OCI-LY1 (cell line): ENCODE data around the gene HDAC7.

ENCODE experiments used
- H2AFZ ChIP-seq: fragments of 200-600 bp; sonication (generic), shearing (Covaris generic); 2 replicates; pipeline ENCODE4 v1.6.0; 2014; ENCODE audit warnings: antibody characterized with exemption, mild to moderate bottlenecking, low read length
- H3F3A ChIP-seq: fragments of 200-600 bp; sonication (generic), shearing (Covaris generic); 2 replicates; pipeline ENCODE4 v1.6.0; 2014; ENCODE audit warnings: mild to moderate bottlenecking, antibody characterized with exemption, low read length, moderate library complexity; ENCODE audit not compliant: insufficient read depth
- H3K27ac ChIP-seq: fragments of 200-600 bp; sonication (generic); 2 replicates; pipeline ENCODE4 v1.5.1; 2014; ENCODE audit warnings: low read length, mixed run types, mild to moderate bottlenecking, low read depth; ENCODE audit not compliant: poor library complexity, severe bottlenecking
- H3K27me3 ChIP-seq: fragments of 200-600 bp; sonication (generic); 2 replicates; pipeline ENCODE4 v1.6.0; 2014; ENCODE audit warnings: antibody characterized with exemption, mild to moderate bottlenecking, low read length, moderate library complexity; ENCODE audit not compliant: insufficient read depth
- H3K36me3 ChIP-seq: fragments of 200-600 bp; sonication (generic); 2 replicates; pipeline ENCODE4 v1.6.1; 2014; ENCODE audit warnings: mild to moderate bottlenecking, antibody characterized with exemption, low read length, moderate library complexity, mixed read lengths; ENCODE audit not compliant: insufficient read depth
- H3K4me1 ChIP-seq: fragments of 200-600 bp; sonication (generic); 2 replicates; pipeline ENCODE4 v1.5.1; 2014; ENCODE audit warnings: mild to moderate bottlenecking, low read length, moderate library complexity; ENCODE audit not compliant: insufficient read depth, severe bottlenecking
- H3K4me2 ChIP-seq: fragments of 200-600 bp; sonication (generic), shearing (Covaris generic); 2 replicates; pipeline ENCODE4 v1.6.1; 2014; ENCODE audit warnings: low read length
- H3K4me3 ChIP-seq: fragments of 200-600 bp; sonication (generic); 2 replicates; pipeline ENCODE4 v1.5.1; 2014; ENCODE audit warnings: low read length, low read depth, mild to moderate bottlenecking, mixed read lengths; ENCODE audit not compliant: poor library complexity, severe bottlenecking
- H3K79me2 ChIP-seq: fragments of 200-600 bp; shearing (Covaris generic); 2 replicates; pipeline ENCODE4 v1.6.1; 2016; ENCODE audit warnings: mixed run types, low read length, mixed read lengths; ENCODE audit not compliant: insufficient read depth
- H3K9ac ChIP-seq: fragments of 200-600 bp; sonication (generic), shearing (Covaris generic); 2 replicates; pipeline ENCODE4 v1.6.1; 2014; ENCODE audit warnings: mild to moderate bottlenecking, low read length, mixed read lengths
- H3K9me2 ChIP-seq: fragments of 200-600 bp; sonication (generic), shearing (Covaris generic); 2 replicates; pipeline ENCODE4 v1.6.1; 2014; ENCODE audit warnings: low read depth, mild to moderate bottlenecking, low read length, mixed read lengths
- H3K9me3 ChIP-seq: fragments of 200-600 bp; shearing (Covaris generic); 2 replicates; pipeline ENCODE4 v1.6.1; 2014; ENCODE audit warnings: low read length, mixed read lengths
- H4K20me1 ChIP-seq: fragments of 200-600 bp; sonication (generic), shearing (Covaris generic); 2 replicates; pipeline ENCODE4 v1.6.0; 2016; ENCODE audit warnings: mild to moderate bottlenecking, low read length; ENCODE audit not compliant: insufficient read depth
- CTCF ChIP-seq: fragments of 200-600 bp; sonication (generic), shearing (Covaris generic); IDR thresholded peaks from 2 replicates; pipeline ENCODE4 v1.5.1; 2017; ENCODE audit warnings: mild to moderate bottlenecking, antibody characterized with exemption, low read length, moderate library complexity, mixed read lengths
- EZH2 ChIP-seq: fragments of 200-600 bp; sonication (generic), shearing (Covaris generic); IDR thresholded peaks from 2 replicates; pipeline ENCODE4 v1.8.0; 2017; ENCODE audit warnings: borderline replicate concordance, mixed run types, mild to moderate bottlenecking, antibody characterized with exemption, low read length, moderate library complexity, mixed read lengths

Gene HDAC7

GRCh38 chr12:47860873-47861272, 41.2 kb upstream of the HDAC7 start:
- Histone ChIP-seq H3K27me3 (no peaks in the 10 kb centered on the region; the same call in 1 of the 2 replicates), H3K9ac (no peak overlapping the region), H3K4me1 (no peaks in the 10 kb centered on the region), H4K20me1 (no peaks in the 10 kb centered on the region), H3K27ac (no peak overlapping the region), H3K36me3 (no peaks in the 10 kb centered on the region), H3K4me2 (no peak overlapping the region), H3K79me2 (no peaks in the 10 kb centered on the region), H3K4me3 (no peak overlapping the region), H3K9me3 (no peaks in the 10 kb centered on the region), H2AFZ (no peak overlapping the region), H3K9me2 (no peaks in the 10 kb centered on the region), H3F3A (no peaks in the 10 kb centered on the region)
- TF ChIP-seq CTCF = no peak
- TF ChIP-seq EZH2 = no peak

GRCh38 chr12:47860279-47860841, 40.7 kb upstream of the HDAC7 start:
- H3K27ac ChIP-seq = no peak overlapping the region
- H2AFZ ChIP-seq = no peak overlapping the region
- no peak for TF ChIP-seq CTCF
- TF ChIP-seq EZH2 = no peak
- H3K79me2 ChIP-seq = no peaks in the 10 kb centered on the region
- H3K27me3 ChIP-seq = no peaks in the 10 kb centered on the region; the same call in 1 of the 2 replicates
- no peak overlapping the region for H3K4me2 ChIP-seq
- no peaks in the 10 kb centered on the region for H3K9me2 ChIP-seq
- H3F3A ChIP-seq = no peaks in the 10 kb centered on the region
- no peaks in the 10 kb centered on the region for H3K4me1 ChIP-seq
- H3K9ac ChIP-seq = no peak overlapping the region
- no peak overlapping the region for H3K4me3 ChIP-seq
- no peaks in the 10 kb centered on the region for H3K9me3 ChIP-seq
- H4K20me1 ChIP-seq = no peaks in the 10 kb centered on the region
- no peaks in the 10 kb centered on the region for H3K36me3 ChIP-seq

DNA sequence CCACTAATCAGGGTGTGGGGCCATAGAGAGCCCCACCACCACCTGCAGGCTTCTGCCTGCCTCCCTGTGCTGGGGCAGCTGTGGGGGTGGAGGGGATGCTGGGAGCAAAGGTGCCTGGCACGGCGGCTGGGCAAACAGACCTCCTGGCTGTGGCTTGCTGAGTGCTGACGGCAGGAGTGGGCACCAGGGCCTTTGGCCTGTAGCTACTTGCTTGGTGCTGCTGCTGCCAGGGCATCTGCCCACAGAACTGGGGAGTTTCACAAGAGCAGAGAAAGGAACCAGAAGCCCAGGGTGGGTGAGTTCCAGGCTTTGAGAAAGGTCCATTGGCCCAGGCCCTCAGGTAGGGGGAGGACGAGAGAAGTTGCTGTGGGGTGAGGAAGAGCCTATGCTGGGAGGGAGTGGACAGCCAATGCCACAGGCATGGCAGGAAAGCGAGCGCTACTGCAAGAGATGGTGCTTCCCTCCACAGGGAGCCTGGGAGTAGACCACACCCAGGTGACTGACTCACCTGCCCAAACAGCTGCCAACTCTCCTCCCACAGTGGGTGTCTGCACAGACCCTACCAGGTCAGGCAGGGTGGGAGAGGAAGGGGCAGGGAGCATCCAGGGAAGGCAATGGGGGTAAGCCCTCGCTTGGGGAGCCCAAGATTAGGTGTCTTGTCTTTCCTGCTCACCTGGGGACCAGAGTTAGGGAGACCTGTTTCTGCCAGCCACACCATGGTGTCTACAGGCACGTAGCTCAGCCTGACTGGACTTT, 39.0 kb upstream of the HDAC7 start:
- H3K4me1 ChIP-seq = no peaks in the 10 kb centered on the region

More for the DNA sequence above, 39.0 kb upstream of the HDAC7 start:
- Histone ChIP-seq H3K36me3 (no peaks in the 10 kb centered on the region), H3K27me3 (no peaks in the 10 kb centered on the region; the same call in 1 of the 2 replicates), H3K9me2 (no peaks in the 10 kb centered on the region), H3K4me3 (no peak overlapping the region), H2AFZ (no peak overlapping the region), H3K9me3 (no peaks in the 10 kb centered on the region), H3K79me2 (no peaks in the 10 kb centered on the region), H4K20me1 (no peaks in the 10 kb centered on the region), H3F3A (no peaks in the 10 kb centered on the region), H3K4me2 (no peak overlapping the region), H3K9ac (no peak overlapping the region), H3K27ac (no peak overlapping the region)
- no peak for TF ChIP-seq EZH2
- TF ChIP-seq CTCF = no peak
